Fibroblast of skin of left quadriceps (primary cell): ENCODE data around the gene BAIAP2.

ENCODE experiments used
- DNase-seq, 2 experiments: peaks; one replicate each; pipeline ENCODE4 v3.0.0-alpha.2; 2013; ENCODE audit warnings: low read depth in 2 of 2

Gene BAIAP2, protein sequence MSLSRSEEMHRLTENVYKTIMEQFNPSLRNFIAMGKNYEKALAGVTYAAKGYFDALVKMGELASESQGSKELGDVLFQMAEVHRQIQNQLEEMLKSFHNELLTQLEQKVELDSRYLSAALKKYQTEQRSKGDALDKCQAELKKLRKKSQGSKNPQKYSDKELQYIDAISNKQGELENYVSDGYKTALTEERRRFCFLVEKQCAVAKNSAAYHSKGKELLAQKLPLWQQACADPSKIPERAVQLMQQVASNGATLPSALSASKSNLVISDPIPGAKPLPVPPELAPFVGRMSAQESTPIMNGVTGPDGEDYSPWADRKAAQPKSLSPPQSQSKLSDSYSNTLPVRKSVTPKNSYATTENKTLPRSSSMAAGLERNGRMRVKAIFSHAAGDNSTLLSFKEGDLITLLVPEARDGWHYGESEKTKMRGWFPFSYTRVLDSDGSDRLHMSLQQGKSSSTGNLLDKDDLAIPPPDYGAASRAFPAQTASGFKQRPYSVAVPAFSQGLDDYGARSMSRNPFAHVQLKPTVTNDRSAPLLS

DNA sequence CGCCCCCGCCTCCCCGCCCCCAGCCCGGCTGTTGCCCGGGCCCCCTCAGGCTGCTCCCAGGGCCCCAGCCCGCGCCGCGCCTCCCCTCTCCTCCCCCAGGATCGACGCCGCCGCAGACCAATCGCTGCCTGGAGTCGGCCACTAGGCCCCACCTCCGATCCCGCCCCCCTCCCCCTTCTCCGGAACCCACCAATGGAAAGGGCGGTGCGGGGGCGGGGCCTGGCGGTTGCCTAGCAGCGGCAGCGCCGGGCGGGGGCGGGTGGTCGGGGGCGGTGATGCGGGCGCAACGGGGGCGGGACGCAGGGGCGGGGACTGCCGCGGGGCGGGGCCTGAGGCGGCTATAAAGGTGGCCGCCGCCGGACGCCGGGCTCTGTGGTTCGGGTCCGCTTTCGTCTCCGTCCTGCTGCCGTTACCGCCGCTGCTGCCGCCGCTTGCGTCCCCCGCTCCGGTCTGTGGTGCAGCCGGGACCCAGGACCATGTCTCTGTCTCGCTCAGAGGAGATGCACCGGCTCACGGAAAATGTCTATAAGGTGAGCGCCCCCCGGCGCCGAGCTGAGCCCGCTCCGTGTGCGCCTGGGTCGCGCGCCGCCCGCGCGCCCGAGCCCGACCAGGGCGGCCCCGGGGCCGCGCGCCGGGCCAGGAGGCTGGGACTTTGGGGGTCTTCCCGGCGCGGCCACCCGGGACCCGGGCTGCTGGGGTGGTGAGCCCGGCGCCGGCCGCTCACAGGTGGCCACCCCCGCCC is at the start of gene BAIAP2:
Gene BAIAP2, plus strand, starts transcription at position 373 of the 742 bp plus-strand sequence. Its CDS starts 104 bp downstream, at position 477.
- DNase-seq = peak; percentile 88 to 89

DNA sequence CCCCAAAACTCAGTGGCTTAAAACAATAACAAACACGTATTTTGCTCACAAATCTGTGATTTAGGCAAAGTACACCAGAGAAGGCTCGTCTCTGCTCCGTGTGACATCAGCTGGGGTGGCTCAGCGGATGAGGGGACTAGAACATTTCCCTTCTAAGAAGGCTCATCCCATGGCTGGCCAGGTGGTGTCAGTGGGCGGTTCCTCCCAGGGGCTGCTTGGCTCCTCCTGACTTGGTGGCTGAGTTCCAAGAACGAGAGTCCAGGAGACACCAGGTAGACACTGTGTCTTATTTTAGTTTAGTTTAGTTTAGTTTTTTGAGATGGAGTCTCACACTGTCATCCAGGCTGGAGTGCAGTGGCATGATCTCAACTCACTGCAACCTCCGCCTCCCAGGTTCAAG is 48.9 kb upstream of the BAIAP2 start:
- no peak for DNase-seq

DNA sequence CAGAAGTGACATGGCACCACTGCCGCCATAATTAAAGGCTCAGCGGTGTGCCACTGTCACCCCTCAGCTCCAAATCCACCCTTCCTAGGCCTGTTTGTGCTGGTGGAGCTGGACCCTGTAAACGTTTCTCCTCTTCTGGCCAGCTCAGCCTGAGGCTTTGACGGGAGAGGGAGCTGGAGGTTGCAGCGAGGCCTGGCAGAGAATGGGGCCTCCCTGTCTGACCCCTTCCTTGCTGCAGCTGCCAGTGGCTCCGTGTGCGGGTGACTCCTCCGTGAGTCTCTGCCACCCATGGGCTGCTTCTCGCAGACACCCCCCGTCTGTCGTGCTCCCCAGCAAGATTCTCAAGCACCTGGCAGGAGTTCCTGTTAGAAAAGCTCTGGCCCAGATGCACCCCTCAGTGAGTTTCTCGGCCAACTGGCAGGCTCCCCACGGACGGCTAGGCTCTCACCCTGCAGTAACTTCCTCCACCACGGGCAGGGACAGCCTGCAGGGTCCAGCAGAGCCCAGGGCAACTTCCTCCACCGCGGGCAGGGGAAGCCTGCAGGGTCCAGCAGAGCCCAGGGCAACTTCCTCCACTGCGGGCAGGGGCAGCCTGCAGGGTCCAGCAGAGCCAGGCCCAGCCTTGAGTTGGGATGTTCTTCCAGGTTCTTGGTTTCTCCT is 48.0 kb upstream of the BAIAP2 start:
- no peak for DNase-seq

DNA sequence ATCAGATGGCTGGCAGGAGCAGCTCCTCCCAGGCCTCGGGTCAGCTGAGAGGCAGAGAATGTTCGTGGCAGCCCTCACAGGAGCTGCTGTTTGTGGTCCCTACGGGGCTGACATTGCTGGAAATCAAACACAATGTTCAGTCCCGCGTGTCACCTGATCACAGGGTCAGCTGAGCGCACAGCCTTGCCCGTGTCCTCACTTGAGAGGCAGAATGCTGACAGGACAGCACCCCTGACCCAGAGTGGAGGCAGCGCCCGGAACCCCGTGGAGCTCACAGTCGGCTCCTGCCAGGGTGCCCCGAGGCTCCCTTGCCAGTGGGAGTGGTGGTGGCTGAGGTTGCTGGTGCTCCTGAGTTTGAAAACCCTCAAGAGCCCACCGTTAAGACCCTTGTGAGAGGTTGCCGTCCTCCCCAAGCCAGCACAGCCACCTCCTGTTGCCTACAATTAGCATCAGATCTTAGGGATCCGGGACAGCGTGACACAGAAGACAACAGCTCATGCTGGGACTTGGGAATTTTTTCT is 47.0 kb upstream of the BAIAP2 start:
- DNase-seq = no peak

DNA sequence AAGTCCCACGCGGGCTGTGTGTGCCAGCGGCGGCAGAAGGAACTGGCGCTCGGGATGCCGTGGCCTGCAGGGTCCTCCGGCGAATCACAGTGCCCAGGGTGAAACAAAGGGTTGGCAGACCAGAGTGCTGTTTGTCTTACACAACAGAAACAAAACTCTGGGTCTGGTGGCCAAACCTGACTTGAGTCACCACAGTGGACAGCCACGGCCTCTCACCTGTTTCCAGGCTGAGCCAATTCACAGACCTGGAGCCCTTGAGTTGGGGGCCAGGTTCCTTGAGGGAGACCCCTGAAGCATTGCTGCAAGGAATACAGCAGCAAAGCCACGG is 45.4 kb upstream of the BAIAP2 start:
- DNase-seq = no peak

DNA sequence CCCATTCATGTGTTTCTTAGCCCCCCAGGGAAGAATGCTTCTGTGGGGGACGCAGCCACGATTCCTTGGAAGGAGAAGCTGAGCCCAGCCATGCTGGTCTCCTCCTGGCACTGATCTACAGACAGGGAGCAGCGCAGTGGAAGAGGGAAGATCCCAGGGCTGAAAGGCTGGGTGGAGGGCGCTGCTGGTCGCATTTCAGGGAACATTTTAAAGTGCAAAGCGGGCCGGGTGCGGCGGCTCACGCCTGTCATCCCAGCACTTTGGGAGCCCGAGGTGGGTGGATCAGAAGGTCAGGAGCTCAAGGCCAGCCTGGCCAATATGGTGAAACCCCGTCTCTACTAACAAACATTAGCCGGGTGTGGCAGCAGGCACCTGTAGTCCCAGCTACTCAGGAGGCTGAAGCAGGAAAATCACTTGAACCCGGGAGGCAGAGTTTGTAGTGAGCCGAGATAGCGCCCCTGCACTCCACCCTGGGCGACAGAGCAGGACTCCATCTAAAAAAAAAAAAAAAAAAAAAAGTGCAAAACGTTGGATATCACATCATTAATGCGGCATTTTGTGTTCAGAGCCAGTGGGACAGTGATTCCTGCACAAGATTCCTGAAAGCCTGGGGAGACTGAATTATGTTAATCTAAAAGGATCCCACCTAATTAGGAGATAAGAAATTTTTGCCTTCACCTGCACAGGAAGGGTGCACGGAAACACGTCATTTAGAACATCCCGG is 43.9 kb upstream of the BAIAP2 start:
- no peak for DNase-seq

DNA sequence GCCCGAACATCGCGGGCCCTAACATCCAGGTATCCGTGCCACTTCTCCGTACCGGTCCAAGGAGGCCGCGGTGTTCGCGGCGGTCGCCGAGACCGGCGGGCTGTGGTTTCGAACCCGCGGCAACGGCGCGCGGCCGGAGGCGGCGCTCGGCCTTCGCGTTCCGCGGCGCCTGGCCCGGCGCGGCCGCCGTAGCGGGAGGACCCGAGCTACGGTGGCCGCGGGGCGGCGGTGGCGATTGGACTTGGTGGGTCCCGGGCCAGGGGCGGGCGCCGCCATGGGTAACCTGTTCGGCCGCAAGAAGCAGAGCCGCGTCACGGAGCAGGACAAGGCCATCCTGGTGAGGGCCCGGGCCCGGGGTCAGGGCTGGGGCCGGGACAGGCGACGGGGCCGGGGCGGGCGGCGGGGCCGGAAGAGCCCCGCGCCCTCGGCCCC is 43.3 kb upstream of the BAIAP2 start, which contains the start of gene CHMP6:
Gene CHMP6, plus strand, starts transcription at position 197 of the 432 bp plus-strand sequence. Its CDS starts 78 bp downstream, at position 275.
- DNase-seq = peak; percentile 53 to 60

DNA sequence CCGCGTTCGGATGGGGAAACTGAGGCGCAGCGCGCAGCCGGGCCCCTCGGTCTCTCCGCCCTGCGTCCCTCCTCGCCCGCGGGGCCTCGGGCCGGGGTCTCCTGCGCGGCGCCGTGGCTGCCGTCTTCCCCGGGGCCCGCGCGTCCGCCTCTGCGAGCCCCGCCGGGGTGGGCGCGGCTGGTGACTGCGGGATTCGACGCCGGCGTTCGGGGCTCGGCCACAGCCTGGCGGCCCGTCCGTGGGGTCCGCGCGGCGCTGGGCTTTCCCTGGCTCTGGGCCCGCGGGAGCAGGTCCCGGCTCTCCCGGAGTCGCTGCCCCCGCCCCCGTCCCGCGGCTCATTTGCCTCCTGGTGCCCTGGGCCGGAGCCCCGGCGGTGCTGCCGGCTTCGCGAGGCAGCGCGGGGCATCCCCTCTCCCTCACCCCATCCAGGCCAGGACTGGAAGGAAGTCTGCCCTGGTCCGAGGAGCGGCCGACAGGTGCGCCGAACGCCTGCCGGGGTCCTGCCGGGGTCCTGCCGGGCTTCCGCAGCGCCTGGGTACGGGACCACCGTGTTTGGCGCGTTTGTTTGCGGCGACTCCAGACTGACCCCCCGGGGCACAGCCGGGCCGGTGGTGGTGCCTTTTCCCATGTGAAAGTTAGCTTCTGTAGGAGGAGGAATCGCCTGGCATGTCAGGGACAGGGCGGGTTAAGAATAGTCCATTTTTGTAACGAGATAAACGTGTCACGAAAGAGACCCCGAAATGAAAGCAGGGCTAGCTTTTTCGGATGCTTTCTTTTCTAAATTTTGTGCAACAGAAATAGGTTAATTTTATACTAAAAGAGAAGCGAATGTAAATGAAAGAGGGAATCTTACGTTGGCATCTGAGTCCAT is 42.6 kb upstream of the BAIAP2 start:
- no peak for DNase-seq

DNA sequence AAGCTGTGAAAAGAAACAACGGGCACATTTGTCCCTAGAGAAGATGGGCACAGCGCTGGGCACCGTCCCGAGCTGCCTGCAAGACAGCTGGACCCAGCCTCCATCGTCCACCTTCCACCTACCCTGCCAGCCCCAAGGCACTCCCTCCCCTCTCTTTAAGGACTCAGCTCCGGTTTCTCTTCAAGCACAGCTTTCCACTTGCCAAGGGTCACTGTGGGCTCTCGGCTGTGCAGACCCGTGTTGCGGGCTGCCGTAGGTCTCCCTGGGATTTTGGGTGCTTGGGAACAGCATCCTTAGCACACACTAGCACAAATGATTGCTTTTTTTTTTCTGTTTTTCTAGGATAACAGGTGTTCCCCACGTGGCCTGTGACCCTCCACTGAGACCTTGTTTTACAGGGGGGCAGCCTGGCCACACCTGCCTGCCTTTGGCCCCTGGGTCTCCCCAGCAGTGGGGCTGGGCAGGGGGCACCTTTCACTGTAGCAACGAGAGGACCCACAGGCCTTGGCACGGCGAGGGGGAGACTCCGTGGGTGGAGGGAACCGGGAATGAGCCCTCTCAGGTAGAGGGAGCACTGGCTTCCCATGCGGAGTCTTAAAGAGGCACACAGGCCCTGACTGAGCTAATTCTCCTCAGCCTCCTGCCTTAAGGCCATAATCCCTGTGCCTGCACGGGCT is 41.9 kb upstream of the BAIAP2 start:
- no peak for DNase-seq

DNA sequence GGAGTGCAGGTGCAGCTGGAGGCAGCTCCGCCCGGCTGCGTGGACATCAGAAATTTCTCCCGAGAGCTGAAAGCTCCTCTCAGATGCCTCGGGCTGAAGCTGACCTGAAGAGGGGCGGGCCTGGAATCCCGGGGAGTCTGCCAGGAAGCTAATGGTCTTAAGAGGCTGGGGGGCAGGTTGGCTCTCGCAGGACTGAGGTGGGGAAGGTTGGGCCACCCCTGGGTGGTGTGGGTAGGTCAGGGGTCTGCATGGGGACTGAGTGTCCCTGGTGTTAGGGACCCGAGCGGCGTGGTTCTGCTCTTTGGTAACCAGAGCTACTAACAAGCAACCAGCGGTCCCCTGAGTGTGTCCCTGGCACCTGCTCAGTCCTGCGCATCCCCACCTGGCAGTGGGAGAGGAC is 39.8 kb upstream of the BAIAP2 start:
- DNase-seq = no peak

DNA sequence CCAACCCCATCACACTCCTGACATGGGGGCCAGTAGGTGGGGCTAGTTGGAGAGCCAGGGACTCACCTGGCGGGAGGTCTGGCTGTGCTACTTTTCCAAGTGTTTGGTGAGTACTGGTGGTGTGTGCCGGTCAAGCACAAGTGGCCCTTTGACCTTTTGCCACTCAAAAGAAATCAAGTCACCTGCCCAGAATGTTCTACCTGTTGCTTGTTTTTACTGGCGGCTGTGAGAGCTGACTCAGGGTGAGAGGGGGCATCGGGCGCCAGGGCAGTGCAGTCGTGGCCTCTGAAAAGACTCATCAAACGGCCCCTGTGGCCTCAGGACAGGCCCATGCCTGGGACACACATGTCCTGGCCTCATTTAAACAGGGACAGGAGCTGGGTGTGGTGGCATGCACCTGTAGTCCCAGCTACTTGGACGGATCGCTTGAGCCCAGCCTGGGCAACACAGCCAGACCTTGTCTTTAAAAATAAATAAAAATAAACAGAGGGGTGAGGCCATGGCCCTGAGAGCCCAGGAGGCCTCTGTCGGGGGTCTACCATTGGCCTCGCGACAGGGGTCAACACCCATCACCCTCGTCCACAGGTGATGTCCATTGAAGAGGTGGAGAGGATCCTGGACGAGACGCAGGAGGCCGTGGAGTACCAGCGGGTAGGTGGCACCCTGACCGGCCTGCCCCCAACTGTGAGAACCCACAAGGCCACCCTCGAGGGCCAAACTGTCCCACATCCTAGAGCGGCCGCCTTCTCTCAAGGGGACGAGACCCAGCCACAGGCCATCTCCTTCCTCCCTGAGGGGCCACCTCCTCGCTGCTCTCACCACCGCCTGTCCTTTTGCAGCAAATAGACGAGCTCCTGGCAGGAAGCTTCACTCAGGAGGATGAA is 38.3 kb upstream of the BAIAP2 start:
- DNase-seq = no peak

DNA sequence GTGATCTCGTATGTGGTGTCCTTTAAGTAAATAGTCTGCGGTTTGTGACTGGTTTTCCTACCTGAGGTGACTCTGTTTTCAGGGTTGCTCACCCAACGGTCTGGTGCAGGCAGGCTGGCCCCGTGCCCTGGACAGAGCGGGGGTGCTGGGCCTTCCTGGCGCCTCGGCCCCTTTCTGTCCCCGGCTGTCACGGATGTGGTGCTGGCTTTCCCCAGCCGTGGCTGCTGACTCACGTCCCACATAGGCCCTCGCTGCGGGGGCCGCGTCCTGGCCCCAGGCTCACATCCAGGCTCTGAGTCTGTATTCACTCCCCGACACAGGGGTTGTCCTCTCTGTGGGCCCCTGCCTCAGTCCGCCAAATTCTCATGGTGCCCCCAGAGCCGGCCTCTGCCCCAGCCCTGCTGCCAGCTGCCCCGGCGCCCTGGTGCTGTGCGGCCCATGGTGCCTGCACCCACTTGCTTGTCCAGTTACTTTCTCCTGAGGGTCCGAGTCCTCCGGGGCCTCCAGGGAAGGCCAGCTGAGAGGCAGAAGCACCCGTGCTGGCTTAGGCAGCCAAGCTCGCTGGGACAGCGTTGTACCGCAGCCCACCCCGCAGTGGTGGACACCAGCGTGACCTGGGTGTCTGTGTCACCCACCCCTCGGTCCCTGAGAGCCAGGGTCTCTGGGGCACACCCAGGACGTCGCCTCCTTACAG is 37.4 kb upstream of the BAIAP2 start:
- DNase-seq = no peak

DNA sequence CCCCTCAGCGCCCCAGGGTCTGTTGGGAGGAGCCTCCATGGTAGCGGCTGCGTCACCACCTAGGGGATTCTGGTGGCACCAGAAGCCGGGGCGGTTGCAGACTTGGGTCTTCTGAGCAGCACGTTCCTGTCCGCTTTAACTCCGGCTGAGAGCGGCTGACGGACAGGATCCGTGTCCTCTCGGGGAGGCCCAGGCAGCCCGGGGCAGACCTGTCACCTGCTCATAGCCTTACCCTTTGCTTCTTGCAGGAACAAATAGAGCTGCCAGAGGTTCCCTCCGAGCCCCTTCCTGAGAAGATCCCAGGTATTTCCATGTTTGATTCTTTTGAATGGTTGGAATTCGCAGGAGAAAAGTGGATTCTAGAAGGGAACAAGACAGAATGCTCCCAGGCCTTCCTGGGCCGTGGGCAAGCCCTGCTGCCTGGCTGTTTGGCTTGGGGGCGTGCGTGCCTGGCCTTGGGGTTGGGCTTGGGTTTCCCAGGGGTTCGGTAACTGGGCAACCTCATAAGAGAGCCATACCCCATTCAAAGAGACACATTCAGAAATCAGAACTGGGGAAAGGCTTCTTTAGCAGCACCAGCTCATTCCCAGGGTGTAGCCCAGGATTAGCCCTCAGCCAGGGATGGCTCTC is 36.7 kb upstream of the BAIAP2 start:
- no peak for DNase-seq

DNA sequence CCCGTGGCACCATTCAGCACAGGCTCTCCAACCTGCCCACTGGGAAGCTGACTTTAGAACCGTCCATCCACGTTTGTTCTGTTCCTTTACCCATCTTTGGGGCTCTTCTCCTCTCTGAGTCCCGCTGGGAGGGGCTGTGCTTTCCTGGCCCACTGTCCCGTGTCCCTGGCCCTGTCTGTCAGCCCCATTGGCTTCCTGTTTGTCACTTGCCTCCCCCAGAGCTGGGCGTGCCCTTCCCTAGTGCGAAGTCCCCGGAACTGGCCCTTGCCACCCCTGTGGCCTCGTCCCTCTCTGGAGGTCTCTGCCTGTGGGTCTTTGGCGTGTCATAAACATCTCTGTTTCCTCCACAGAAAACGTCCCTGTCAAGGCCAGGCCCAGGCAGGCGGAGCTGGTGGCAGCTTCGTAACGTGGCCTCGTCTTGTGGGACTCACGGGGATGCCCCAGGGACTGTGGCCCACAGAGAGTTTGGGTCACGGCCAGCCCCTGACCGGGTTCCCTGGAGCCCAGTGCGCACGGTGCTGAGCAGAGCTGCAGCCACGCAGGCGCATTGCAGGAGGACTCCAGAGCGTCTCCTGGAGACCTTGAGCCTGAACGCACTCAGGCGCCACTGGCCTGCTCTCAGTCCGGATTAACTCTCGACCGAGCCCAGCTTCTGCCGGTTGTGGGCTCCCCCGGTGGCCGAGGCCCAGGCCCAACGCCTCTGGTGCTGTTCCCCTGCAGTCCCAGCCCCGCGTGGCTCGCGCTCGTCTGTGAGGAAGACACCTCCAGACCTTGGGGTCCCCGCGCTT is 36.0 kb upstream of the BAIAP2 start:
- no peak for DNase-seq

DNA sequence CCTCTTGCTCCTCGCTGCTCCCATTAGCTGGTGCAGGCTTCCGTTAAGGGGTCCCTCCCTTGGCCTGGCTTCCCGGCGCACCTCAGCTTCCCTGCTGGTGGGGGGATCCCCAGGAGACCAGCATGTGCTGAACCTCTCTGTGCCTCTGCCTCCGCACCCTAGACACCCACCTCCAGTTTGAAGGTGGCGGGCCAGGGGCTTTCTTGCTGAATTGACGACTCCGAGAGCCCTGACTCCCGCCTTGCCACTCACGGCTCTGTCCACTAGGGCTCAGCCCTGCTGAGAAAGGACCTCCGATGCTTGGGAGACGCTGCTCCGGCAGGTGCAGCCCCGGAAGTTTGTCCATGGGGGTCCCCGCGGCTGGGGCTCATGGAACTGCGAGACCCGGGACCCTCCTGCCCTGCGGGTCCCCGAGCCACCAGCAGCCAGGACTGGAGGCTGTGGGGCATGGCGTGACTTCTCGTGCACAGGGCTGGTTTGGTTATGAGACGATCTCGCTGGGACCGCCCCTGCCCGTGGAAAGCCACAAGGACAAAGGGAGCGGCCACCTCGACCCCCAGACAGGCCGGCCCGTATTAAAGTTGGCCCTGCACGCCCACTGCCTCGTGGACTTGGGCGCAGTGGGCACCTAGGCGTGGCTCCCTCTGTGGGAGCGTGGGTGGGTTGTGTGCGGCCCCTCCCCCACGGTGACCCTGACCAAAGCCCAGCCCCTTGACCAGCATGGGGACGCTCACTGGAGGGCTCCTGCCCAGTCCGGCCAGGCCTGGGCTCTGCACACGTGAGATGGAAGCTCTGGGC is 35.2 kb upstream of the BAIAP2 start:
- DNase-seq = no peak

DNA sequence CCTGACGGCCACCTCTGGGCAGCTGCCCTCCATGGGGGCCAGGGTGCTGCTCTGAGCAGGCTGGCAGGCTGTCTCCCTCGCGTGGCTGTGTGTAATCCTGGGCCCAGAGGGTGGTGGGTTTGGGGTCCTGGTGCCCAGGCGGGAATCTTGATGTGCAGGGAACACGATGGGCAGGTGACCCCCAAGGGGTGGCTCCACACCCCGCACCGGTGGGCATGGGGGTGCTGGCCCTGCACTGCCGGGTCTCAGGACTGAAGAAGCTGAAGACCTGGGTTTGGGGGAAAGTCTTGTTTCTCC is 34.7 kb upstream of the BAIAP2 start:
- DNase-seq = no peak
